ENCODE measurements around the gene SRSF1.
"Not testable (repeated sequence)": the region's sequence is repeated elsewhere in the genome, so short reads cannot be mapped to it uniquely, and the experiment has no call there.

SRSF1 gene, protein sequence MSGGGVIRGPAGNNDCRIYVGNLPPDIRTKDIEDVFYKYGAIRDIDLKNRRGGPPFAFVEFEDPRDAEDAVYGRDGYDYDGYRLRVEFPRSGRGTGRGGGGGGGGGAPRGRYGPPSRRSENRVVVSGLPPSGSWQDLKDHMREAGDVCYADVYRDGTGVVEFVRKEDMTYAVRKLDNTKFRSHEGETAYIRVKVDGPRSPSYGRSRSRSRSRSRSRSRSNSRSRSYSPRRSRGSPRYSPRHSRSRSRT

GRCh38 chr17:58006924-58007780, at the start of gene SRSF1:
Gene SRSF1, minus strand, starts transcription at chr17:58007246. Its CDS starts 109 bp downstream, at chr17:58007137.
- DNase-seq, result peak; percentile 96

GRCh38 chr17:58056476-58056875, 49.4 kb upstream of the SRSF1 start:
- no peak for DNase-seq

- DNase-seq, result no peak
Observed at GRCh38 chr17:58054641-58055040, 47.6 kb upstream of the SRSF1 start.

GRCh38 chr17:58052945-58053715, 46.1 kb upstream of the SRSF1 start:
- no peak for DNase-seq

- DNase-seq, result no peak
Observed at GRCh38 chr17:58052407-58052806, 45.4 kb upstream of the SRSF1 start.

- no peak for DNase-seq
Observed at GRCh38 chr17:58051468-58051867, 44.4 kb upstream of the SRSF1 start.

GRCh38 chr17:58050966-58051365, 43.9 kb upstream of the SRSF1 start:
- no peak for DNase-seq

- DNase-seq, result no peak
Observed at GRCh38 chr17:58049533-58049932, 42.5 kb upstream of the SRSF1 start.

DNA sequence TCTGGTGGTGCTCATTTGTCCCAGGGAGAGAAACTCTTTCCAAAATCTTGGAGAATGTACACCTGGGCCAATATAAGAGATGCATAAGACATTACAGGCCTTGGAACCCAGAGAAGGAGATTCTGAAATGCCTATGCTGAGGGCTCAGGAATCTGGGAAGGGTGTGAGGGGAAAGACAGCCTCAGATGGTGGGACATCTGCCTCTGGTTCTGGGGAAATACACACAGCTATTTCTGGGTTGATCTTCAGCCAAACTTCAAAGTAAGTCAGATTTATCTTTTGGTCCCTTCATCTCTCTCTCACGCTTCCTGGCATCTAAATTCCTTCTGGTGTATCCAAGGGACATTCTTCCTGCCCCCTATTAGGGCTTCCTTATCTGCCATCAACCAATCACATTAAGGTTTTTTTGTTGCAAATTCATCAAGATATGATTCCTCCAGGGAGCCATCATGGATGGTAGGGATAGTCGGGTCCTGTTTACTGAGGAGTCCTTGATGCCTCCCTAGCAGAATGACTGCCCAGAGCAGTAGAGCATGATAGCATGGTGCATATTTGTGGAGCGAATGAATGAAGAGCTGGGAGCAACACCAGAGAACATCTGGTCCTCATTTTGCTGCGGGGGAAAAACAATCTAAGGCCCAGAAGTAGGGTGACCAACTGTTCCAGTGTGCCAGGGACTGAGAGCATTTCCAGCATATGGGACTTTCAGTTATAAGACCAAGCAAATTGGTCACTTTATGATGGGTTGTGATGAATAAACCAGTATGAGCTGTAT, 40.5 kb upstream of the SRSF1 start:
- no peak for DNase-seq

- DNase-seq, result no peak
Observed at GRCh38 chr17:58046239-58047094, 39.4 kb upstream of the SRSF1 start.

GRCh38 chr17:58044256-58044655, 37.2 kb upstream of the SRSF1 start:
- not testable (repeated sequence) for DNase-seq

- no peak for DNase-seq
Observed at GRCh38 chr17:58043221-58044181, 36.5 kb upstream of the SRSF1 start.

- no peak for DNase-seq
Observed at GRCh38 chr17:58041161-58041560, 34.1 kb upstream of the SRSF1 start.

- no peak for DNase-seq
Observed at GRCh38 chr17:58040386-58040785, 33.3 kb upstream of the SRSF1 start.

DNA sequence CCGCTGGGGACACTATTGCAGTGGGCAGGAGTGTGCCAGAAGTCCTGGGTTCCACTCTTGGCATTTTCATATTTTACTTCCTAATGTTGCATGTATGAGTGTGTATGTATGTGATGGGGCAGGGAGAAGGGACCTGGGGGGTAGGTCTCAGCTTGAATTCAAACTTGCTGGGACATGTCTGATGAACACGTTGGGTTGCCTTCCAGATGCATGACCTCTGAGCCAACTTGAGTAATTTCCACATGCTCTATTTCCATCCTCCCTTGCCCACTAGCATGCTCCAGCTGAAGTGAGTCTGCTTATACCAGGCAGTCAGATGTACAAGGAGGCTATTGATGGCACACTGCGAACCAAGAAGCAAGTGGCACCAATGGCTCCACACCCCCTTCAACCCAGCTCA, 32.9 kb upstream of the SRSF1 start:
- no peak for DNase-seq

- DNase-seq, result peak; percentile 85
Observed at GRCh38 chr17:58032691-58033415, 25.8 kb upstream of the SRSF1 start.

DNA sequence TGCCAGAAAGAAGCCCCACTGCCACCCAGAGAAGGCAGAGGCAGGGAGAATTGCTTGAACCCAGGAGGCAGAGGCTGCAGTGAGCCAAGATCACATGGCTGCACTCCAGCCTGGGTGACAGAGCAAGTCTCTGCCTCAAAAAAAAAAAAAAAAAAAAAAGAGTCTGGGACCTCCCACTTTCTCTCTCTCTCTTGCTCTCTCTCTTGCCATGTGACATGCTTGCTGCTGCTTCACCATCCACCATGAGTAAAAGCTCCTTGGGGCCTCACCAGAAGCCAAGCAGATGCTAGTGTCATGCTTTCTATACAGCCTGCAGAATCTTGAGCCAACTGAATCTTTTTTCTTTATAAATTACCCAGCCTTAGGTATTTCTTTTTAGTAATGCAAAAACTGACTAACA, 21.5 kb upstream of the SRSF1 start:
- no peak for DNase-seq

GRCh38 chr17:58020401-58020800, 13.4 kb upstream of the SRSF1 start:
- no peak for DNase-seq

DNA sequence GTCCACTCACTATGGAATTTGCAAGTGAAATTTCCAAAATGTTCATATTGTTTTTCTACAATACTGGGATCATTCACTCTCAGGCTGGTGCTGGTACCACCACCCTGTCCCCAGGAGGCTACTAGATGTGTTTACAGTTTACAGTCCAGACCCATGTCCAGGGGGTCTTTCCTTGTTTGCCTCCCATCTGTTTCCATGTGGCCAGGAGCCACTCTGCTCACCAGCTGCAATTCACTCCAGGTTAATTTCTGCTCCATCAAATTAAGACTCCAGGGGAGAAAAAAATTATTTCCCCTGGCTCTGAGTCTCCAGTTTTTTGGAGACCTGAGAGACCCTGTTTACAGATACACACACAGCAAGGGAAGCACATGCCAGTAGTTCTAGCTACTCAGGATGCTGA, 12.5 kb upstream of the SRSF1 start:
- DNase-seq, result no peak

DNA sequence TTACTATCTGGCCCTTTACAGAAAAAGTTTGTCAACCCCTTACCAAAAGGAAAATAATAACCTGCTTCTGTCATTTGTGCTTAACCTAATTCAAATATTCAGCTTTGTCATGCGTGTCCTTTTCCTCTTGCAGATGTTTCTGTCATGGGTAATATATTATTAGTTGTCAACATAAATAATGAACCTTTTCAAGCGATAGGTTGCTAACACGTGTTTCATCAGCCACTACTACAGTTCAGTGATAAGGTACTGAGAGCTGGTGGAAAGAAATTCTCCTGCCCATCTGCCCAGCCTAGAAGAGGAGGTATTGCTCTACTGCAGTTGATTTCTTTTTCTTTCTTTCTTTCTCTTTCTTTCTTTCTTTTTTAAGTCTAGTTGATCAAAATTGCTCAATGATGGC, 12.0 kb upstream of the SRSF1 start:
- DNase-seq, result no peak

Measured in MV-4-11 (cell line).